ENCODE measurements around the gene ZNF391.
"Not testable (repeated sequence)": the region's sequence is repeated elsewhere in the genome, so short reads cannot be mapped to it uniquely, and the experiment has no call there.

The ZNF391 gene

GRCh38 chr6:27424851-27425250 is 36.3 kb downstream of the ZNF391 start:
- DNase-seq, result not testable (repeated sequence)

GRCh38 chr6:27426045-27426620 is 37.6 kb downstream of the ZNF391 start:
- no peak for DNase-seq

- no peak for DNase-seq
Measured at GRCh38 chr6:27428502-27428901, 39.9 kb downstream of the ZNF391 start.

- no peak for DNase-seq
Measured at GRCh38 chr6:27428966-27429365, 40.4 kb downstream of the ZNF391 start.

GRCh38 chr6:27433714-27434113 is 45.2 kb downstream of the ZNF391 start:
- DNase-seq, result no peak

GRCh38 chr6:27439371-27439770 is 50.8 kb downstream of the ZNF391 start:
- DNase-seq, result no peak

- no peak for DNase-seq
Measured at GRCh38 chr6:27441001-27441400, 52.4 kb downstream of the ZNF391 start.

- DNase-seq, result no peak
Measured at GRCh38 chr6:27442932-27443331, 54.4 kb downstream of the ZNF391 start.

GRCh38 chr6:27448456-27448855 is 59.9 kb downstream of the ZNF391 start:
- DNase-seq, result no peak

- no peak for DNase-seq
Measured at GRCh38 chr6:27451660-27452390, 63.3 kb downstream of the ZNF391 start.

- no peak for DNase-seq
Measured at GRCh38 chr6:27452496-27452897, 63.9 kb downstream of the ZNF391 start.

Measured in NCI-H510A (cell line).